CD4-positive, alpha-beta T cell treated with Interferon gamma for 1 hour (primary cell): ENCODE results near the gene DDX39A.

ENCODE experiments used
- DNase-seq: peaks from one replicate; pipeline ENCODE4 v3.0.0-alpha.2; 2020

DDX39A gene

DNA sequence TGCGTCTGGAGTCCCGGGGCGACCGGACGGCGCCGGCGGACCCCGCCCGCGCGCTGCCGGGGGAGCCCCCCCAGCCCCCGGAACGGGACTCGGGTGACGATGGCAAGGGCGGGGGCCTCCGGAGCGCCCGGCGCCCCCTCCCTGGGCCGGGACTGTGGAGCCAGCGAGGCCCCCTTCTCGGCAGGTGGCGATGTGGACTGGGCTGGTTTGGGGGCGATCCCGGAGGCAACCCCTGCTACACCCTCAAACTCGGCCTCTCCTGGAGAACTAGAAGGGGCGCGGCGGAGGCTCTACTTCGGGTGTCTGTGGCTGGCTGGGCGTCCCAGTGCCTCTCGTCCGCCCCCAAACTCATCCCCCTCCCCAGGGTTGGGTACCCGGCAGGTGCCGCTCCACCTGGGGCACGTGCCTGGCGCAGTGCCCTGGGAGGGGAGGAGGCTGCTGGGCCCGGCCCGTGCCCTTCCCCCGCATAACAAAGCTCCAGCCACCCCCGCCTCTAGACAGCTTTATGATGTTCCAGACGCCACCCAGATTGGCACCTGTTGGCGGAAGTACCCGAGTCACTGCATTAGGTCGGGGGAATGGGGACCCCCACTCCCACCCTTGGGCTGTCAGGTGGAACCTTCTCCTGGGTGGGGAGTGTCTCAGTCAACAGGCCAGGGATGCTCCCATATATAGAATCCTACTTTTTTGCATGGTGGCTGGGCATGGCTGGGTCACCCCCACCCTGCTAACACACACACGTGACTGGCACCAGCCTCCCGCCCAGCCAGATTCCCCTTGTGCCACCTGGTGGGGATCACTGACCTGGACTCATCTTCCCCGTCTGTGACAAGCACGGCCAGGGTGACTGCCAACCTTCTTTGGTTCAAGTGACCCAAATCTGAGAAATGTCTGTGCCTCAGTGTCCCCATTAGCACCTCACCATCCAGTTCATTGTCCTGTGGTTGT lies 14.7 kb upstream of the DDX39A start:
- DNase-seq, result peak; percentile 54

DNA sequence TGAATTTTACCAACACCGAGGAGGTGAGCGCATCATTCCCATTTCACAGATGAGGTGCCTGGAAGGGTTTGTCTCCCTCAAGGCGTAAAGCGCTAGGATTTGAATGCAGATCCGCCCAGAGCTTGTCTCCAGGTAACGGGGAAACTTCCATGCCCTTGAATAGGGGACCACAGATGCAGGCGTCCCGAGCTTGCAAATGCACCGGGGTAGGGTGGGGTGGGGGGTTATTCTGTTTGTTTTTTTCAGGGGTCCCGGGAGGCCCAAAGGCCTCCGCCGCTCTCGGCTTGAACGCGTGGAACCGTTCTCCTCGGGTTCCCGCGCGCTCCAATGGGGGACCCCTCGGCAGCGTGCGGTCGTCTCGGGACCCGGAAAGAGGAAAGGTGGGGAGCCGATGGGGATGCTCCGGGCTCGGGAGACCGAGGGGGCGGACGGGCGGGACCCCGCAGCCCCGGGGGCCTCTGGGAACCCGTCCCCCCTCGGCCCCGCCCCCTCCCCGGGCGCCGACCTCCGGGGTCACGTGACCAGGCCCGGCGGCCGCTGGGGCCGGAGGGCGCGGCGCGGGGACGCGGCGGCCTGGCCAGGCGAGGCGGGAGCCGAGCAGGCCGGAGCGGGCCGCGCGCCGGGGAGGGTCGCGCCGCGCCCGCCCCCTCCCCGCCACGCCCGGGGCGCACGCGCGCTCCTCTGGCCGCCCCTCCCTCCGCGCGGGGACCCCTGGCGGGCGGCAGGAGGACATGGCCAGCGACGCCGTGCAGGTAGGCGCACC lies 13.8 kb upstream of the DDX39A start, which contains the start of gene PKN1:
PKN1 (plus strand) TSS at position 516 of the 763 bp plus-strand sequence; CDS start at position 732, 216 bp downstream.
- DNase-seq, result peak; percentile 41

DNA sequence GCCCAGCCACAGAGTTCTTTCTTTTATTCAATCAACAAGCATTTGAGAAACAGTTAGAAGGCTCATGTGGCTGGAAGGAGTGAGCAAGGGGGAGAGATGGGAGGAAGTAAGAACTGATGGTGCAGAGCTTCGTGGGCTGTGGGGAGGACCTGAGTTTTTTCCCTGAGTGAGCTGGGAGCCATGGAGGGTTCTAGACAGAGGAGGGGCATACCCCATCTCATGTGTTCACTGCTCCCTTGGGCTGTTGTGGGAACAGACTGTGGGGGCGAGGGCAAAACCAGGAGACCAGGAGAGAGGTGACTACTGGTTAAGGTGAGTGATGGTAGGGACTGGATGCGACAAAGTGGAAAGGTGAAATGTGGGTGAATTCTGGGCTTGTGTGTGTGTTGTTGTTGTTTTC lies 11.6 kb upstream of the DDX39A start:
- DNase-seq, result no peak

DNA sequence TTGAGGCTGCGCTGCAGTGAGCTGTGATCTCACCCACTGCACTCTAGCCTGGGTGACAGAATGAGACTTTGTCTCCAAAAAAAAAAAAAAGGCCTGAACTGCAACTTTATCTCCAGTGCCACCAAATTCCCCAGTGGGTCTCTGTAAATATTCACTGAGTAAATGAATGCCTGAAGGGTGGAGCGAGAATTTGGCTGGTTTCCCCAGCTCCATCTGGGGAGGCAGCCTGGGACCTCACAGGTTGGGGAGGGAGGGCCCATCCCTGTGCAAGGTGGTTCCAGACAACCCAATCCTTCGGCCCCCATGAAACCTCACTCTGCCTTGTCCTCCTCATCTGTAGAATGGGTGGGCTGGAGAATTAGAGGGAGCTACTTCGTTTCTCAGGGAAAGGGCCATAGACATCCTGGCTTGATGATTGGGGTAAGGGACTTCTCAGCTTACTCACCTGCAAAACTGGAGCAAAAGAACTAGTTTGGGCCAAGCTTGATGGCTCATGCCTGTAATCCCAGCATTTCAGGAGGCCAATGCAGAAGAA lies 9.8 kb upstream of the DDX39A start:
- DNase-seq, result no peak

DNA sequence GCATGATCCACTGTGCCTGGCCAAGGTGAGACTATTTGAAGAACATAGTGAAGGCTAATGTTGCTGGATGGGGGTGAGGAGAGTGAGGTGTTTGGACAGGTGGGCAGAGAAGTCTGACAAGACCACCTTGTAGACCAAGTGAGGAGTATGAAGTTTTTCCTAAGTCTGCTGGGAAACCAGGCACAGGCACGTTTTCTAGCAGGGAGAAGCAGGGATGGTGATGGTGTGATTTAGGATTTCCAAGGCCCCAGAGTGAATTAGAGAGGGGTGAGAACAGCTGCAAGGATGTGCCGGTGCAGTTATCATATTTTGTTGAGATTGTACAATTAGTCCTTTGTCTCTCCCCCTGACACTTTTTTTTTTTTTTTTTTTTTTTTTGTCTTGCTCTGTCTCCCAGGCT lies 8.3 kb upstream of the DDX39A start:
- no peak for DNase-seq

DNA sequence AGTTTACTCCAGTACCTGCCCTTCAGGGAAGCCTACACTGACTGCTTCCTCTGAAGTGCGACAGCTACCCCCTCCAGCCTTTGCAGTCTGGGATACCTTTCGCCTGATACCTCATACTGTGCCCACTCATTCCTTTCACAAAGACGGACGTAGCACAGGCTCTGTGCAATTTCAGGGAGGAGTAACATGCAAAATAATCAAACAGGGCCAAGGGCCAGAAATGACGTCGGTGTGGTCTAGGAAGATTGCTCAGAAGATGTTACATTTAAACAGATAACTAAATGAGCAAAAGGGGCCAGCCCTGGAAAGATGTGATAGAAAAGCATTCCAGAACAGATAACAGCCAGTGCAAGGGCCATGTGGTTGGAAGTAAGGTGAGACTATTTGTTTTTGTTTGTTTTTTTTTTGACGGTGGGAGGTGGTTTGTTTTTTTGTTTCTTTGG lies 6.6 kb upstream of the DDX39A start:
- DNase-seq, result no peak

DNA sequence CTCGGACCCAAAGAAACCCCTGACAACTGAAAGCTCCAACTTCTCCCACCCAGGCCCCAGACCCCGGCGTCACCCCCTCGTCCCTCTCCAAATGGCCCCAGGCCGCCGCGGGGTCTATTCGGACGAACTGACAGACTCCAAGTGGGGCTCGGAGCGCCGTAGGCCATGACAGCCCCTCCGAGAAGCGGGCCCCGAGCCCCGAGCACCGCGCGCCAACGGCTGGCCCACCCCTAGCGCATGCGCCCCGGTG lies 360 bp downstream of the DDX39A start:
- no peak for DNase-seq

DNA sequence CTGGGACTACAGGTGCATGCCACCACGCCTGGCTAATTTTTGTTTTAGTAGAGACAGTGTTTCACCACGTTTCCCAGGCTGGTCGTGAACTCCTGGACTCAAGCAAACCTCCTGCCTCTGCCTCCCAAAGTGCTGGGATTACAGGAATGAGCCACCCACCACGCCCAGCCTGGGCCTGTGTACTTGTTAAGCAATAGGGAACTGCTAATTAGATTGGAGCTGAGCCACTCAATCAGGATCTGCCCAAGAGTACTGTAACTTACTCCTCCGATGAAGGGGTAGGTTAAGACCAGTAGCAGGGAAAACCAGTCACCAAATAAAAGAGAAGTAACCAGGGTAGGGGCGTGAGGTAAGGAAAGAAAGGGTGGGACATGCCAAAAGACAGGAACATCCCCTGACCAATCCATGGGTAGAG lies 2.3 kb downstream of the DDX39A start:
- no peak for DNase-seq

DNA sequence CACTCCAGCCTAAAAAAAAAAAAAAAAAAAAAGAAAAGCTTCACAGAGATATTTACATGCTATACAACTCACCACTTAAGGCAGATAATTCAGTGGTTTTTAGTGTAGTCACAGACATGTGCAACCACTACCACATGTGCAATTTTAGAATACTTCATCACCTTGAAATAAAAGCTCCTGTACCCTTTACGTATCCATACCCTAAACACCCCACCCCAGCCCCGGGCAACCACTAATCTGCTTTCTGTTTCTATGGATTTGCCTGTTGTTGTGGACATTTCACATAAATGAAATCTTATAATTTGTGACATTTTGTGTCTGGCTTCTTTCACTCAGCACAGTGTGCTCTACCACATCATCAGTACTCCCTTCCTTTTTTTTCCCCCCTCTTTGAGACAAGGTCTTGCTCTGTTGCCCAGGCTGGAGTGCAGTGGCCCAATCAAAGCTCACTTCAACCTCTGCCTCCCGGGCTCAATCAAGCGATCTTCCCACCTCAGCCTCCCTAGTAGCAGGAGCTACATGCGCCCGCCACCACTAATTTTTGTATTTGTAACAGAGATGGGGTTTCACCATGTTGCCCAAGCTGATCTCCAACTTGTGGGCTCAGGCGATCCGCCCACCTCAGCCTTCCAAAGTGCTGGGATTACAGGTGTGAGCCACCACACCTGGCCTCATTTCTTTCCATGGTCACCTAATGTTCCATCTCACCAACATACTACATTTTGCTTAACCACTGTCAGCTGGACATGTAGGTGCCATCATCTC lies 4.0 kb downstream of the DDX39A start:
- peak; percentile 29 for DNase-seq

DNA sequence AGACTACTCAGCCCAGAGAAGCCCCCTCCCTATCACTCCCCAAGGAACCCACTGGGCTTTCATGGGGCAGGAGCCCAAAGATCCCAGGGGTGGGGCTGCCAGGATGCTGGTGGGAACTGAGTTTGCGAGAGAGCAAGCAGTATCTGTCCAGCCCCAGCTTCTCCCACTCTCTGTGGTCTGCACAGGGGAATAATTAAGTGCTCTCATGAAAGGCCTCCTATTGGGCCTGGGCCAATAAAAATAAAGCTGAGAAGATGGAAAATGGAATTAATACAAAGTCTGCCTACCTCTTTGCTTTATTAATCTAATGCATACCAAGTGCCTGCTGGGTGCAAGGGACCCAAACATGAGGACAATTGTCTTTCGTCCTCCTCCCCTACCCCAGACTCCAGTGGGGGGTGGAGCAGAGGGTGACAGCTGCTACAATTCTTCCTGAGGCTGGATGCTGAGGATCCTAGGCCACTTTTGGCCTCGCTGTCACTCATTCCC lies 5.4 kb downstream of the DDX39A start:
- DNase-seq, result peak; percentile 19

DNA sequence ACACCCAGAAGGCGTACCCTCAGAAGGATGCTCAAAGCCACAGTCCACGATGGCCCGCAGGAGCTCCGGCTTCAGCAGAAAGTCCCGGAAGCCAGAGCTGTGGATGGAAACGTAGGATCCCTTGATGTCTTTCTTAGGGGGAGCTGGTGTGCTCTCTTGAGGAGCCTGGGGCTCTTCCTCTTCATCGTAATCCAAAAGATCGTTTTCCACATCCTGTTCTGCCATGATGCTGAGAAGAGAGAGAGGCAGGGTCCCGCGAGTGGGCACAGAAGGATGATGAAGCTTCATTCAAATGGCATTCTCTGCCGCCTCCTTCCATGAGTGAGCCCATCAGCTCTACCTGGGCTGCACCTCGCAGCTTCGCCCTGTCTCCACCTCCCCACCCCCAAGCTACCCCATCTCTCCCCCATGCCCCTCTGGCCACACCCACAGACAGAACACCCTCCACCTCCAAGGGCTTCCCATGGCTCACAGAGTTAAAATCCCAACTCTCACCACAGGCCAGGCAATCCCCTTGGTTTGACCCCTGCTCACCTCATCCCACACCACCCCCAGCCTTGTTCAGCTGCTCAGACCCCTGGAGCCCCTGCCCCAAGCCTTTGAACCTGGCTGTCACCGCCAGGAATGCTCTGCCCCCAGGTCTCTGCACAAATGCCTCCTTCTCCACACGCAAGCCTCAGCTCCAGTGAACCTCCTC lies 6.0 kb downstream of the DDX39A start:
- peak; percentile 41 for DNase-seq

DNA sequence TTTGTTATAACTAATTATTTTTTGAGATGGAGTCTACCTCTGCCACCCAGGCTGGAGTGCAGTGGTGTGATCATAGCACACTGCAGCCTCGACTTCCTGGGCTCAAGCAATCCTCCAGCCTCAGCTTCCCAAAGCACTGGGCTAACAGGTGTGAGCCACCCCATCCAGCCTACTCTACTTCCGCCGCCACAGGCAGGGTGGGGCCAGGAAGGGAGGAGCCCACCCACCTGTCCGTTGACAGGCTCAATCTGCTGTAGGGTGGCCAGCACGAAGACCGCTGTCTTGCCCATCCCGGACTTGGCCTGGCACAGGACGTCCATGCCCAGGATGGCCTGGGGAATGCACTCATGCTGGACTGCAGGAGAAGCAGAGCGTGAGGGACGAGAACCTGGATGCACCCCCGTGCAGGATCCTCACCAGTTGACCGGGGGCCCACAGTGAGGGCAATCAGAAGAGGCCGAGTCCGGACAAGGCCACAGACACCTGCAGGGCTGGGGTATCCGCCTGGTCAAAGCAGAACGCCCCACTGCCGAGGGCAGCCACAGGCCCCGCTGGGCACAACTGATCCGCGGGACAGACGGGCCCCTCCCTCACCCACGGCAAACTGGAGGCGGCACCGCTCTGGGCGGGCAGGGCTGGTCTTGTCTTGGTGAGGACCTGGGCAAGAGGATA lies 6.7 kb downstream of the DDX39A start:
- peak; percentile 50 for DNase-seq

DNA sequence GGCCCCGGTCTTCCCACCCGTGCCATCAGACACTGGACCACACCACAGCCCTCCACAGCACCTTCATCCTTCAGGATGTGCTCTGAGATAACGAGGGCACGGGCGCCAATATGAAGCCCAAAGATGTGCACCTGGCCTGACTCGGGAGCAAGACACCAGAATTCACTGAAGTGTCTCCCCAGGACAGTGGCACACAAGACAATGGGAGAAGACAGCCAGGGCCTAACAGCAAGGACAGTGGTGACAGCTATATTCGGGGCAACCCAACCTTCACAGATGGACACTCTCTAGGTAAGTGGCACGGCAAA lies 7.2 kb downstream of the DDX39A start:
- DNase-seq, result peak; percentile 50

DNA sequence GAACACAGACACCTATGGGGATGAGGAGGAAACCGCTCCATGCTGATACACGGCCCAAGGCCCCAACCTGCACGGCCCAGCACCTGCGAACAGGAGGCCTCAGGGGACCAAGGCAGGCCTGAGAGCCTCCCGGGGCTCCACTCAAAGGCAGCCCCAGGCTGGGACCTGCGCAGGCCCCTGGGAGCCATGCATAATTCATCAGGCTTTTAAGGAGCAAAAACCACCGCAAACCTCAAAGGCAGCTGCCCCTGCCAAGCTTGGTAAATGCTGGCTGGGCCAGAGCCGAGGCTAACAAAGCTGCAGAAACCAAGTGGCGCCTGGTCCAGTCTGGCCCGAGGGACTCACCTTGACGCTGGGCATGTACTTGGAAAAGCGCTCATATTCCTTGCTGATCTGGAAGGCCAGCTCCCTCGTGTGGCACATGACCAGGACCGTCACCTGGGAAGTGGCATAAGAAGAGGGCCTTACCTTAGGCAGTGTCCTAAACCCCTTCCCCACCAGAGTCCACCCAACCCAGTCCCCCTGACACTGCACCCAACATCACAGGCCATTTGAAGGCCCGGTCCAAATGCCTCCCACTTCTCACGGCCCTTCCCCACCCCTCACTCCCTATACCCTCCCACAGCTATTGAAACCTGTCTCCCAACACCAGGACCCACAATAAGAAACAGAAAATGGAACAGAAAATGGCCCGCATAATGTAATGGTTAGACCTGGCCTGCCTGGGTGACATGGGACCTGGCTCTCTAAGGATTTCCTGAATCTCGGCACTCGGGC lies 7.8 kb downstream of the DDX39A start:
- peak; percentile 41 for DNase-seq

DNA sequence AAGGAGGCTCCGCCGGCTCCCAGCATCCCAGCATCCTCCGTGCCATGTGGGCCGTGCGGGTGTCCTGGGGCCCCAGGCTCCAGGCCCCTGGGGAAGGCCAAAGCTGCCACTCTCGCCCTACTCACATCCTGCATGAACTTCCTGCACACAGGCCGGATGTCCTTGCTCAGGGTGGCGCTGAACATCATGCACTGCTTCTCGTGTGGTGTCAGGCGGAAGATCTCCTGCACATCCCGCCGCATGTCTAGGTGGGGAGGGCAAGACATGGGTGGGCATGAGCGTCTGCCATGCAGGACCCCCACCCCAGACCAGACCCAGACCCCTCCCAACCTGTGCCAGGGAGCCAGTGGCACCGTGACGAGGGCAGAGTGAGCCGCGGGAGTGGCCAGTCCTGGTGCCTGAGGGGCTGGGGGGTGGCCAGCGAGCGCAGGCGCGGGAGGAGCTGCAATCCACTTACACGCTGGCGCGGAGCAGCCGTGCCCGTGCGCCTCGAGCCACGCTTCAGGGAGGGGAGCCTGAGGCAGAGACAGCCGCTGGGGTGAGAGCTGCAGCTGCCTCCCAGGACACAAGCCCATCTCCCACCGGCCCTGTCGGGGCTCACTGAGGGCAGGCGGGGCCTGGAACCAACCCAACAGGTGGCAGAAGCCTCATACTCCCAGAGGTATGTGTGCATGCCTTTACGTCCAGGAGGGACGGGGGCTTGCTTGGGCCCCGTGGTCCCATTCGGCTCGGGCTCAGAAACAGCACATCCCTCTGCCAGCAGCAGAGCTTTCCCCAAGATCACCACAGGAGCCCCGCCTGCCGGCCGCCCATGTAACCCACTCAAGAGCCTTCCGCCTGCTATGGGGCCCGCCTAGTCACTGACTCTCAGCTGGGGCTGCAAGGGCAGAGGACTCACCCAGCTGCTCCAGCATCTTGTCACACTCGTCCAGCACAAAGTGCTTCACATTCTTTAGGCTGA lies 8.8 kb downstream of the DDX39A start:
- DNase-seq, result peak; percentile 74

DNA sequence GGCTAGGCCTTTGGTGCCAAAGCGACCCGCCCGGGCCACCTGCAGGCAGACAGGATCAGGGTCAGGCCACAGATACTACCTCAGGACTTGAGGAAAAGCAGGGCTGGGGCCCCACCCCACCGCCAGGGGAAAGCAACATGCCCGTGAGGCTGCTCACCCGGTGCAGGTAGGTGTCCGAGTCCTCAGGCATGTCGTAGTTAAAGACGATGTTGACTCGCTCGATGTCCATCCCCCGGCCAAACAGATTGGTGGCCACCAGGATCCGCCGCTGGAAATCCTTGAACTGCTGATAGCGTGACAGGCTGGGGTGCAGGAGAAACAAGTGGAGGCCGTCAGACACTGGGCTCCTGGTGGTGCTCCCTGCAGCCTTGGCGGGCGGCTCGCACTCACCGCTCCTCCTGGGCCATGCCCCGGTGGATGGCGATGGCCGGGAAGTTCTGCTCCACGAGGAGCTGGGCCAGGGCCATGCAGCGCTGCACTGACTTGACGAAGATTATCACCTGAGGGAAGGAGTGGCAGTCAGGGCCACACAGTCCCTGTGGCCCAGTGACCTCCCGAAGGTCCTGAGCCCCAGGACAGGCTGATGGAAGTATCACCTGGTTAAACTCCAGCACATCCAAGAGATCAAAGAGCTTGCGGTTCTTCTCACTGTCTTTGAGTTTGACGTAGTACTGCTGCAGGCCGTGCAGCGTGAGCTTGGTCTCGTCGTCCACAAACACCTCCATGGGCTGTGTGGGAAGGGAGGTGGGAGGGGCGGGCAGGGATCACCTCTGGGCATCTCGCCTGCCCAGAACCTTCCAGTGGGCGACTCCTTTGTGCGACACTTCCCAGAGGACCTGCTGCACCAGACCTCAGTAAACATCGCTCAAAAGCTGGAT lies 9.8 kb downstream of the DDX39A start:
- DNase-seq, result peak; percentile 61

DNA sequence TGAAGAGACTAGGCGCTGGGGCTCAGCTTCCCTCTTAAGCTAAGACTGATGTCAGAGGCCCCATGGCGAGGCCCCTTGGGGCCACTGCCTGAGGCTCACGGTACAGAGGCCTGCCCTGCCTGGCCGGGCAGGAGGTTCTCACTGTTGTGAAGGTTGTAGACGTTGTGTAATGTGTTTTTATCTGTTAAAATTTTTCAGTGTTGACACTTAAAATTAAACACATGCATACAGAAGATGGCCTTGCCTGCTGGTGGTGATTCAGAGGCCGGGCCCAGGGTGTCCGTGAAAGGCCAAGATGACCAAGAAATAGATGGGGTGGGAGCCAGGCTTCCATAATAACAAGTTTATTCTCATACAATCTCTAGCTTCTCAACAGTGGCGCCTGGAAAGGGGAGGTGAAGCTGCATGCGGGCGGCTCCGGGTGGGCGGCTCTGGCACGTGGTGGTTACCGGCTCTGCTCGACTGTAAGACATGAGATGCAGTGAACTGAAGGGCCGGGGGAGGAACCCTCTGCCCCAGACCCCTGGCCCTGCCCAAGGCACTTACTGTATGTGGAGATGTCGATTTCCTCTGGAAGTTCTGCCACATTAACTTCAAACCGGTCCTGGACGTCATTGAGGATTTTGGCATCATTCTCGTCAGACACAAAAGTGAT lies 10.5 kb downstream of the DDX39A start:
- peak; percentile 59 for DNase-seq
